Activated effector memory CD4-positive, alpha-beta T cell treated with Interleukin-2 at 50 U/mL for 16 hours (primary cell): Measurements from ENCODE around the gene UQCRQ.
"Not testable (repeated sequence)": the region's sequence is repeated elsewhere in the genome, so short reads cannot be mapped to it uniquely, and the experiment has no call there.

Experiments
- DNase-seq: peaks from one replicate; pipeline ENCODE4 v3.0.0-alpha.2; 2020

Gene UQCRQ

GRCh38 chr5:132834057-132834456 lies 32.4 kb upstream of the UQCRQ start:
- DNase-seq, result no peak

GRCh38 chr5:132836852-132837251 lies 29.6 kb upstream of the UQCRQ start:
- no peak for DNase-seq

GRCh38 chr5:132837868-132838267 lies 28.6 kb upstream of the UQCRQ start:
- no peak for DNase-seq

- no peak for DNase-seq
These were observed 27.7 kb upstream of the UQCRQ start for GRCh38 chr5:132838516-132839282.

GRCh38 chr5:132839426-132840301 lies 26.8 kb upstream of the UQCRQ start:
- no peak for DNase-seq

GRCh38 chr5:132840313-132840712 lies 26.1 kb upstream of the UQCRQ start:
- DNase-seq, result no peak

- no peak for DNase-seq
These were observed 25.5 kb upstream of the UQCRQ start for GRCh38 chr5:132840896-132841295.

GRCh38 chr5:132841305-132841704 lies 25.1 kb upstream of the UQCRQ start:
- no peak for DNase-seq

- no peak for DNase-seq
These were observed 18.2 kb upstream of the UQCRQ start for GRCh38 chr5:132848270-132848669.

- DNase-seq, result no peak
These were observed 17.1 kb upstream of the UQCRQ start for GRCh38 chr5:132849347-132849746.

GRCh38 chr5:132850066-132850465 lies 16.4 kb upstream of the UQCRQ start:
- no peak for DNase-seq

GRCh38 chr5:132853323-132853722 lies 13.1 kb upstream of the UQCRQ start:
- no peak for DNase-seq

GRCh38 chr5:132853790-132854189 lies 12.7 kb upstream of the UQCRQ start:
- no peak for DNase-seq

GRCh38 chr5:132854301-132854700 lies 12.1 kb upstream of the UQCRQ start:
- DNase-seq, result no peak

- not testable (repeated sequence) for DNase-seq
These were observed 11.4 kb upstream of the UQCRQ start for GRCh38 chr5:132854992-132855391.

GRCh38 chr5:132856011-132856410 lies 10.4 kb upstream of the UQCRQ start:
- no peak for DNase-seq

GRCh38 chr5:132859889-132860437 lies 6.5 kb upstream of the UQCRQ start:
- DNase-seq, result no peak

- DNase-seq, result no peak
These were observed 5.7 kb upstream of the UQCRQ start for GRCh38 chr5:132860742-132861141.

- no peak for DNase-seq
These were observed 637 bp upstream of the UQCRQ start for GRCh38 chr5:132865668-132866341.

- no peak for DNase-seq
These were observed 607 bp downstream of the UQCRQ start for GRCh38 chr5:132867046-132867451.

- no peak for DNase-seq
These were observed 2.3 kb downstream of the UQCRQ start for GRCh38 chr5:132868754-132869153.

GRCh38 chr5:132870801-132871200 lies 4.4 kb downstream of the UQCRQ start:
- DNase-seq, result no peak
